Stimulated activated CD8-positive, alpha-beta memory T cell treated with anti-CD3 and anti-CD28 coated beads, Interleukin-4, amount 100 ng/mL, for 48 hours (primary cell): ENCODE results near the gene FBXL2.

Source experiments
- DNase-seq: peaks from one replicate; pipeline ENCODE4 v3.0.0-alpha.2; 2020

The FBXL2 gene, protein sequence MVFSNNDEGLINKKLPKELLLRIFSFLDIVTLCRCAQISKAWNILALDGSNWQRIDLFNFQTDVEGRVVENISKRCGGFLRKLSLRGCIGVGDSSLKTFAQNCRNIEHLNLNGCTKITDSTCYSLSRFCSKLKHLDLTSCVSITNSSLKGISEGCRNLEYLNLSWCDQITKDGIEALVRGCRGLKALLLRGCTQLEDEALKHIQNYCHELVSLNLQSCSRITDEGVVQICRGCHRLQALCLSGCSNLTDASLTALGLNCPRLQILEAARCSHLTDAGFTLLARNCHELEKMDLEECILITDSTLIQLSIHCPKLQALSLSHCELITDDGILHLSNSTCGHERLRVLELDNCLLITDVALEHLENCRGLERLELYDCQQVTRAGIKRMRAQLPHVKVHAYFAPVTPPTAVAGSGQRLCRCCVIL

DNA sequence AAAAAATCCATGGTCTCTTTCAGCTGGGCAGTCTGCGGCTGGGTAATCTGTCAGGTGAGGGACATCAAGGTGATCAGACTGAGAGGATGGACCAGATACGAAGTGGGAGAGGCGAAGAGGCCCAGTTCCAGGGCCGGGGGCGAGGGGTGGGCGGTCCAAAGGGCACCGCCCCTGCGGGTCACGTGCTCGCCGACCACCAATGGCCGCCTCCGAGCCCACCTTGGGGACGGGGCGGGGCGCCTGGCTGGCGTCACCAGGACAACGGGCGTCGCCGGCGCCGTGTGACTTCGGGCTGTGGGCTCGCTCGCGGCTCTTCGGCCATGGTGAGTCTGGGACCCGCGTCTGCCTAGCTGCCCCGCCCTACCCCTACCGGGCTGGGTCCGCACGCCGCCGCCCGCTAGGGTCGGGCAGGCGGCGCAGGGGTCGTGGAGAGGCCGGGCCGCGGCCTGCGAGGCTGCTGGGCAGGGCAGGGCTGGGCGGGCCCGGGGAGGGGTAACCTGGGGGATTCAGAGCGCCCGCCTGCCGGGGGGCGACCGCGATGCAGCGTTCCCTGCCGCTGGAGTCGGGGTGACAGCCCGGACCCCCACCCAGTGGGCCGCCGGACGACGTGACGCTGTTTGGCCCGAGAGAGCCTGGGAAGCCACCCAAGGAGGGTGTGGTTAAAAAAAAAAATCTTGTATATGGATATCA lies at the start of gene FBXL2:
TSS of gene FBXL2 (plus strand) at position 250 of the 690 bp plus-strand sequence. CDS start at position 321, 71 bp downstream.
- DNase-seq: peak; percentile 63

DNA sequence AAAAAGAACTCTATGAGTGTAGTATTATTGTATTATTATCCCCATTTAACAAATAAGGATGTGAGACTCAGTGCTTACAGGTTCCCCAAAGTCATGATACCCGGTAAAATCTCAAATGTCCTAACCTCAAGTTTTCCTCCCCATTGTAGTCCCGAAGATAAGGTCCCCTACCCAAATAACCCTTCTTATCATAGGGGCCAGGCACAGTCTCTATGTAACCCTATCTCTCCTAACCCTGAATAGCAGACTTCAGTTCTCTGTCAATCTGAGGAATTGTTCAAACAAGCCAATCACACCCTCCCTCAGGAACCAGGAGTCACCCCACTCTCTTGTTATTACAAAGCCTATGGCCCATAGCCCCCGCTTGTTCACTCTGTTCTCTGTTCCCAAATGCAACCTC lies 48.2 kb upstream of the FBXL2 start:
- DNase-seq: no peak

GRCh38 chr3:33229947-33230346 lies 47.3 kb upstream of the FBXL2 start:
- DNase-seq: no peak

DNA sequence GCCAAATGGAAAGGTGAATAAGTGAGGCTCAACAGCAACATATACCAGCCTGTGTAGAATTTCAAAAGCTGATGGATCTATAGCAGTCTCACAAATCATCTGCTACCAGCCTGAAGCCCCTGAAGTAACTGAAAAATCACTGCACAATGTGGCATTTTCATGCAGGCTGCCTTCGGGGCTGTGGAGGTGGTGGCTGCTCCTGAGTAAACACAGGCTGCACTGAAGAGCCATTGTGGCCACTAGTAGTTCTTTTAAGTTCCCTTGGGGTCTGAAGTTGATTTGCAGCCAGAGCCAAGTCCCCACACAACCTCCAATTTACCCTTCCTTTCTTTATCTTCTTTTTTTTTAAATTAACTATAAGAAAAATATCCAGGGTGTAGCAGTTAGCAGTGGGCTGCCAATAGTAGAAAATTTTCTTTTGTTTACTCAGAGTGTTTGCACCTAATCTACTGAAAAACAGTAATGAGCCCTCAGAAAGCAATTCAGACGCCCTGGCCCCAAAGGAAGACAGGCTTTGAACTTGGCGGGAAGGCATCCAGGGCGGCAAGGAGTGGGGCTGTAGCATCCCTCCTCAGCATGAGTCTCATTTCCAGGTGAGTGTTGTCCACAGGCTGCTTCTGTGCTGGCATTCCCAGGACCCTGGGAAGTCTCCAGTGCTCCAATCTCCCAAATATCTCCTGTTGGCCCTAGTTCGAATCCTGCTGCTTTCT lies 45.3 kb upstream of the FBXL2 start:
- no peak for DNase-seq

GRCh38 chr3:33233884-33234283 lies 43.4 kb upstream of the FBXL2 start:
- no peak for DNase-seq

DNA sequence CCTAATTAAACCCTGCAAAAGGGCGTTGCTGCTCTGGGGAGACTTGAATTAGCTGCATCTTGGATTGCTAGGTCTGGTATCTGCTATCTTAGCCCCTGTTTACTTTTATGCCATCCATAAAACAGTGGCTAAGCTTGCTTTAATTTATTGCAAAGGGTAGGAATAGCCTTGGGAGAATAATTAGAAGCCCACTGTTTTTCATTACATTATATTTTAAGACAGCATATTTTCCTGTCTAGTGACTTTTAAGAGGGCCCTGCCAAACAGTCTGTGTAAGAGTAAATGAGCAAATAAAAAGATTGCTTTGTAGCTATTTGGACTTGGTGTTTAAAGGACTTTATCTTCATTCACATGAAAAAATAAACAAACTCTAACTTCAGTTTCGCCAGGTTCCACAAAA lies 41.2 kb upstream of the FBXL2 start:
- DNase-seq: no peak

DNA sequence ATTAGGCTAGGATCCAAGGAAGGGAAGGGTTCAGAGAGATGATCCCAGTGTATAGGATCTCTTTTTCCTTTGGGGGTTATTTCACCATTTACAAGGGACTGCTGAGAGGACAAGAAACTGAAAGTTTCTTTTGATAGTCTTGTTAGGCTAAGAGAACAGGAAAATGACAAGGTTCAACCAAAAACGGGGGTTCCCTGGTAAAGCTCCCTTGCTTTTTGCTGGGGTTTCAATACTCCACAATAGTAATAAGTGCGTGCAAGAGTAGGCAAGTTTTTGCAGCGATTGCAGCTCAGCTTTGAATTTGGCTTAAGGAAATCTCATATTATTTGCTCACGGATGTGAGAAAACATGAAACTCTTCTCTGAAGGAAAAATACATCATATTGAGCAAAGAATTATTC lies 39.8 kb upstream of the FBXL2 start:
- DNase-seq: no peak

GRCh38 chr3:33238923-33239322 lies 38.3 kb upstream of the FBXL2 start:
- DNase-seq: no peak

DNA sequence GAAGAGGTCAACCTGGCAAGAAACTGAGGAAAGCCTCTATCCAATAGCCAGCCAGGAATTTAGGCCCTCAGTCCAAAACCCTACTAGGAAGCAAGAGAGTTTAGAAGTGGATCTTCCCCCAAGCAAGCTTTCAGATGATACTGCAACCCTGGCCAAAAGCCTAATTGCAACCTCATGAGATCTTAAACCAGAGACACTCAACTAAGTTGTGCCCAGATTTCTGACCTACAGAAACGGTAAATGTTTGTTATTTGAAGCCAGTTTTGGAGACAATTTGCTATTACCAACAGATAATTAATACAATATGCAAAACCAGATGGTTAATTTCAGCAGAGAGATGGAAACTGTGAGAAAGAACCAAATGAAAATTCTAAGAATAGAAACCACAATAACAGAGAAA lies 37.0 kb upstream of the FBXL2 start:
- no peak for DNase-seq

GRCh38 chr3:33246786-33247185 lies 30.5 kb upstream of the FBXL2 start:
- no peak for DNase-seq

GRCh38 chr3:33250712-33251111 lies 26.5 kb upstream of the FBXL2 start:
- DNase-seq: no peak

DNA sequence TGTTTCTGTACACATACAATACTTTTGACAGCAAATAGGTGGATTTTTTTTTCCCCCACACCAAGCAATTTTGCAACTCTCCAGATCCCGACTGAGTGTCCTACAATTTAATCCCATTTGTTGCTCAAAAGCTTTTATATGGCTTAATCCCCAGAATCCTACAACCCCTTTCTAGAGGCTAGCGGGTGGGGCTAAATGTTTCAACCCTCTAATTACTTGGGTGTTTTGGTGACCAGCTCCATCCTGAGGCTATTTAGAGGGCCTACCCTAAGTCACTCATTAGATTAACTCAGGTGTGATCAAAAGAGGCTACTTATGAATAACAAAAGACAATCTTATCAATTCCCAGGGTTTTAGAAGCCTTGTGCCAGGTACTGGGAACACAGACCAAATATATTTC lies 21.0 kb upstream of the FBXL2 start:
- DNase-seq: no peak

- no peak for DNase-seq
These were observed 17.1 kb upstream of the FBXL2 start for GRCh38 chr3:33260104-33260503.

DNA sequence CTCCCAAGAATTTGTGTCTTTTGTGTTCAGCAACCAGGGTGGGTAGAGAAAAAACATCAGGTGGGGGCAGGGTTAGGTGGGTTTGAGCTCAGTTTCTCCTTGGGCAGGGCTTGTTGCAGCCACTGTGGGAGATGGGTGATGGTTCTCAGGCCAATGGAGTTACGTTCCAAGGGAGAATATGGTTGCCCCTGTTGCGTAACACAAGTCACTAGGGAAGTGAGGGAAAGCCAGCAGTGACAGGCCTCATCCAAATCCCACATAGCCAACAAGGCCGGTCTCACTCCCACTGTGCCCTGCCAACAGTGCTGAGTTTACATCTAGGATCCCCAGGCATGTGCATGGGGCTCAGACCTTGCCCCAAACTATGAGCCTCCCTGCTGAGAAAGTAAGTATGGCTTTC lies 7.9 kb upstream of the FBXL2 start:
- DNase-seq: no peak

DNA sequence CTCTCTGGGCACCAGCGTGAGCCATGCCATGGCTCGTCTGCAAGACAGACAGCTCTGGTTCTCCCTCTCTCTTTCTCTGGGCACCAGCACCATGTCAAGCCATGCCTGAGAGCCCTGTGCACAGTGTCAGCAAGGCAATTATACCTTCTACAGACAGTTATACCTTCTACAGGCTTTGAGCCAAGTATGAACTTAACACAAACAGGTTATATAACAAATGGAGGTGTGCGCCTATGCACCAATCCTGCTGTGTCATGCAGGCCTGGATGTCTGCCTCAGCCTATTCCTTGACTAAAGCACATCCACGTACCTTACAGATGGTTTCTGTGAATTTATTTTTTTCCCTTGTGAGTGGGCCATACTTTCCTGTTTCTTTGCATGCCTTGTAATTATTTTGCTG lies 5.9 kb upstream of the FBXL2 start:
- DNase-seq: no peak

GRCh38 chr3:33273628-33274027 lies 3.6 kb upstream of the FBXL2 start:
- DNase-seq: no peak

DNA sequence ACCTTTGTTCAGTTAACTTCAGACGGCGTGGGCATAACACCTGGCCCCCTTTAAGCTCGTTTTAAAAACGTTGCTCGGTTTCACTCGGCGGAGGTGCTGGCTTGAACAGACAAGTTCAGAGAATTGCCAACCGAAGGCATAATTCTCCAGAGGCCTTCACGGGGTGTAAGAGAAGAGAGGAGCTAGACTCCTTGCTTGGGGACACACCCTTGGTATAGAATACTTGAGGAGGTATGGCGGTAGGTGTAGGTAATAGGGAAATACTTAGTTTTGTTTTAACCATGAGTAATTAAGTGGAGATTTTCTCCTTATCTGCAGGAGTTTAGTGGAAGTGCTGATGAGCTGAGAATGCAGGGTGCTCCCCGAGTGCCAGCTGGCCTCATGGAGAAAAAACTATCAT lies 921 bp downstream of the FBXL2 start:
- no peak for DNase-seq

- no peak for DNase-seq
These were observed 10.5 kb downstream of the FBXL2 start for GRCh38 chr3:33287672-33288282.

- no peak for DNase-seq
These were observed 22.3 kb downstream of the FBXL2 start for GRCh38 chr3:33299395-33300081.

- no peak for DNase-seq
These were observed 35.1 kb downstream of the FBXL2 start for GRCh38 chr3:33312361-33312760.

DNA sequence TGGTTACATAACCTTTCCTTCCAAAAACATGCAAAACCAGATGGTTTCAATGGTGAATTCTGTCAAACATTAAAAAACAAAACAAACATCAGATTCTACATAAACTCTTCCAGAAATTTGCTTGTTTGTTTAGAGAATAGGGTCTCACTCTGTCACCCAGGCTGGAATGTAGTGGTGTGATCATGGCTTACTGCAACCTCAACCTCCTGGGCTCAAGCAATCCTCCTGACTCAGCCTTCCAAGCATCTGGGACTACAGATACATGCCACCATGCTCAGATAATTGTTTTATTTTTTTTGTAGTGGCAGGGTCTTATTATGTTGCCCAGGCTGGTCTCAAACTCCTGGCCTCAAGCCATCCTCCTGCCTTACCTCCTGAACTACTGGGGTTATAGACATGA lies 36.1 kb downstream of the FBXL2 start:
- DNase-seq: no peak

- no peak for DNase-seq
These were observed 37.8 kb downstream of the FBXL2 start for GRCh38 chr3:33314993-33315392.

GRCh38 chr3:33315826-33316225 lies 38.6 kb downstream of the FBXL2 start:
- no peak for DNase-seq
